Heart left ventricle (tissue), 16 donors: Measurements from ENCODE around the gene KLRF1. TPM values are rescaled to one million over a fixed set of nuclear protein-coding genes. Genes with fewer than 3 reads are reported as not detected.

Source experiments
- ATAC-seq, 4 donors: fragments of 200-7000 bp; cut with Tn5 transposase; one replicate each; pipeline ENCODE4 v1.9.1; 2020 to 2022; ENCODE audit warnings: moderate library complexity in 4 of 4, mild to moderate bottlenecking in 3 of 4, moderate number of reproducible peaks in 1 of 4
- DNase-seq, 5 donors: peaks; one replicate each; pipeline ENCODE4 v3.0.0-alpha.2; 2020
- H3K27ac ChIP-seq, 12 donors: fragments of 200-600 bp; sonication (generic) in 4 of 12; one replicate each; pipeline versions ENCODE4 v1.5.0 to v1.8.0; 2016 to 2022; ENCODE audit warnings: mild to moderate bottlenecking in 2 of 12
- H3K27me3 ChIP-seq, 9 donors: fragments of 200-600 bp; sonication (generic) in 2 of 9; one replicate each; pipeline versions ENCODE4 v1.5.1 to v1.8.0; 2016 to 2022; ENCODE audit warnings: mild to moderate bottlenecking in 3 of 9
- H3K36me3 ChIP-seq, 9 donors: fragments of 200-600 bp; sonication (generic) in 2 of 9; one replicate each; pipeline versions ENCODE4 v1.5.0 to v1.8.0; 2018 to 2022; ENCODE audit warnings: mild to moderate bottlenecking in 2 of 9
- H3K4me1 ChIP-seq, 12 donors: fragments of 200-600 bp; sonication (generic) in 4 of 12; one replicate each; pipeline versions ENCODE4 v1.5.0 to v1.8.0; 2016 to 2022; ENCODE audit warnings: mild to moderate bottlenecking in 3 of 12
- H3K4me3 ChIP-seq, 12 donors: fragments of 200-600 bp; sonication (generic) in 4 of 12; one replicate each; pipeline versions ENCODE4 v1.5.0 to v1.8.0; 2017 to 2022; ENCODE audit warnings: mild to moderate bottlenecking in 9 of 12, moderate library complexity in 4 of 12
- H3K9me3 ChIP-seq, 12 donors: fragments of 200-600 bp; sonication (generic) in 4 of 12; one replicate each; pipeline versions ENCODE4 v1.5.0 to v1.8.0; 2016 to 2022; ENCODE audit warnings: mild to moderate bottlenecking in 1 of 12
- CTCF ChIP-seq, 12 donors: fragments of 200-600 bp; sonication (generic) in 4 of 12; IDR thresholded peaks; one replicate each; pipeline versions ENCODE4 v1.5.0 to v1.8.0; 2018 to 2022; ENCODE audit warnings: antibody characterized with exemption in 12 of 12, mild to moderate bottlenecking in 5 of 12
- POLR2A ChIP-seq, 2 donors: fragments of 450-650 bp; IDR thresholded peaks; one replicate each; pipeline ENCODE4 v1.6.1; 2017; ENCODE audit warnings: antibody characterized with exemption in 2 of 2, mild to moderate bottlenecking in 2 of 2, moderate library complexity in 2 of 2
- WGBS, 4 donors: extraction: QIAGEN DNeasy Blood & Tissue Kit in 2 of 4; methylation state at CpG; one replicate each; pipeline versions ENCODE4 v1.1.5 to v1.1.7; 2013 to 2018; 5-methylcytosine and 5-hydroxymethylcytosine counted together
- intact Hi-C, 10 donors: fragments of 100-400 bp; cut with DNase I; formaldehyde crosslinking; loops; one replicate each; pipeline versions ENCODE4 v1.11.1 to v1.14.2; 2022
- polyA plus RNA-seq, 2 donors: library from polyadenylated mRNA; stranded (reverse); fragments of 200-250 nt; gene quantifications; one replicate each; pipeline ENCODE4 v1.2.3, GENCODE V29; 2013
- total RNA-seq, 9 donors: library from RNA; depleted of rRNA in 2 of 9; stranded (reverse); fragments of >200 nt in 2 of 9; fragmentation: NEBNext Ultra II Directional in 3 of 9; extraction: Animal tissue kit (Norgen Biotek cat#: 25700) in 3 of 9; gene quantifications; one replicate each; pipeline versions ENCODE4 v1.1.0 to v1.2.4, GENCODE V29; 2016 to 2023
- donor health status: ischemic (EF 13 %, LVEDD 7.1; RV severe dilation, severe dysfunction).
- donor health status: healthy with polysubstance abuse.
- donor health status: DM: no; HTN: yes; CAD: no.
- donor health status: DM: no; HTN: no; CAD: no.
- donor health status: ischemic (EF 25% LVEDD 6.9; RV normal size, moderate dysfunction).
- donor health status: ischemic (EF 25% LVEDD 5.7; RV mildly dilated, moderate dysfunction).
- donor health status: healthy.
- donor health status: DM: yes; HTN: yes; CAD: no.
- donor health status: ischemic (EF 35%, LVEDD 5.7; RV mildly dilated, moderate dysfunction).
- donor health status: nonischemic (EF 11% LVEDD 7.7; RV severe dilation, severe dysfunction).
- donor health status: DM: yes; HTN: yes; CAD: no.
- donor health status: PGD.
- donor health status: ischemic (EF 29% LVEDD 5.4; RV normal size, mild dysfunction).
- donor health status: nonischemic (EF 23%, LVEDD 6.1; RV moderate dilation, normal function).

KLRF1 gene
- total and polyA plus RNA-seq, 11 donors = 0.08 to 1.1 (median 0.56) TPM; not detected in 2

GRCh38 chr12:9856894-9857293 is 29.6 kb downstream of the KLRF1 start:
- Histone ChIP-seq H3K36me3 (peaks cover 0 to 56% (median 38%) of the 10 kb centered on the region in 9 donors), H3K4me1 (peaks cover 0 to 39% (median 0%) of the 10 kb centered on the region in 12 donors), H3K9me3 (no peaks in the 10 kb centered on the region), H3K4me3 (no peak overlapping the region), H3K27me3 (no peaks in the 10 kb centered on the region), H3K27ac (peak overlapping the region in 1 of 12 donors; percentile 67)
- WGBS, 4 donors = 60 to 67% (median 64%) methylated on average over 3 of the region's 3 CpGs
- intact Hi-C loops = no loop called here
- no peak for ATAC-seq
- TF ChIP-seq POLR2A (IDR thresholded peaks at IDR 0.05) (no peak), CTCF (IDR thresholded peaks at IDR 0.05) (no peak)
- DNase-seq = no peak

- TF ChIP-seq CTCF (IDR thresholded peaks at IDR 0.05) (no peak), POLR2A (IDR thresholded peaks at IDR 0.05) (no peak)
- Histone ChIP-seq H3K36me3 (peaks cover 0 to 43% (median 28%) of the 10 kb centered on the region in 9 donors), H3K27ac (no peak overlapping the region), H3K4me1 (peaks cover 0 to 39% (median 0%) of the 10 kb centered on the region in 12 donors), H3K27me3 (no peaks in the 10 kb centered on the region), H3K4me3 (no peak overlapping the region), H3K9me3 (peaks cover 0 to 4% (median 0%) of the 10 kb centered on the region in 12 donors)
- no peak for ATAC-seq
- no peak for DNase-seq
- intact Hi-C loops = no loop called here
These were observed 30.9 kb downstream of the KLRF1 start for GRCh38 chr12:9858135-9858534.

GRCh38 chr12:9864913-9865675 is 37.8 kb downstream of the KLRF1 start:
- 56 to 72% (median 64%) methylated on average over 4 of the region's 4 CpGs for WGBS, 4 donors
- Histone ChIP-seq H3K4me3 (peak overlapping the region in 9 of 12 donors; percentile 13 to 72 (median 60)), H3K9me3 (peaks cover 0 to 21% (median 5%) of the 10 kb centered on the region in 12 donors), H3K27me3 (no peaks in the 10 kb centered on the region), H3K36me3 (peaks cover 0 to 3% (median 0%) of the 10 kb centered on the region in 9 donors), H3K4me1 (peaks cover 0 to 41% (median 0%) of the 10 kb centered on the region in 12 donors), H3K27ac (peak overlapping the region in 4 of 12 donors; percentile 8 to 95 (median 48))
- no peak for ATAC-seq
- no peak for DNase-seq
- intact Hi-C loops = no loop called here
- TF ChIP-seq CTCF (IDR thresholded peaks at IDR 0.05) (no peak), POLR2A (IDR thresholded peaks at IDR 0.05) (no peak)

- intact Hi-C loops = no loop called here
- peaks cover 0 to 37% (median under 1%) of the 10 kb centered on the region in 12 donors for H3K4me1 ChIP-seq
- peaks cover 0 to 3% (median 0%) of the 10 kb centered on the region in 9 donors for H3K36me3 ChIP-seq
- peaks cover 0 to 21% (median 5%) of the 10 kb centered on the region in 12 donors for H3K9me3 ChIP-seq
- H3K4me3 ChIP-seq = peak overlapping the region in 11 of 12 donors; percentile 31 to 72 (median 52)
- DNase-seq (no peak), ATAC-seq (no peak)
- no peaks in the 10 kb centered on the region for H3K27me3 ChIP-seq
- WGBS, 4 donors = 48 to 65% (median 58%) methylated on average over 4 of the region's 4 CpGs
- peak overlapping the region in 11 of 12 donors; percentile 4 to 95 (median 79) for H3K27ac ChIP-seq
- TF ChIP-seq CTCF (IDR thresholded peaks at IDR 0.05) = no peak
- TF ChIP-seq POLR2A (IDR thresholded peaks at IDR 0.05) = no peak
These were observed 39.6 kb downstream of the KLRF1 start for GRCh38 chr12:9866860-9867269.
